ENCODE measurements around the gene TIAM2.

The TIAM2 gene

GRCh38 chr6:155262655-155263054, 267.5 kb downstream of the TIAM2 start:
- Histone ChIP-seq H3K27me3 (replicated peaks; ENCODE audit: control insufficient read depth, insufficient read depth, low read length) (no peaks in the 10 kb centered on the region), H3K4me3 (replicated peaks; ENCODE audit: low read depth, low read length) (no peak overlapping the region), H3K36me3 (ENCODE audit: control insufficient read depth, insufficient read depth, low read length) (peaks cover 13% of the 10 kb centered on the region)
- no peak for DNase-seq (ENCODE audit: extremely low read depth, insufficient read length)
- TF ChIP-seq, protein P1, sequence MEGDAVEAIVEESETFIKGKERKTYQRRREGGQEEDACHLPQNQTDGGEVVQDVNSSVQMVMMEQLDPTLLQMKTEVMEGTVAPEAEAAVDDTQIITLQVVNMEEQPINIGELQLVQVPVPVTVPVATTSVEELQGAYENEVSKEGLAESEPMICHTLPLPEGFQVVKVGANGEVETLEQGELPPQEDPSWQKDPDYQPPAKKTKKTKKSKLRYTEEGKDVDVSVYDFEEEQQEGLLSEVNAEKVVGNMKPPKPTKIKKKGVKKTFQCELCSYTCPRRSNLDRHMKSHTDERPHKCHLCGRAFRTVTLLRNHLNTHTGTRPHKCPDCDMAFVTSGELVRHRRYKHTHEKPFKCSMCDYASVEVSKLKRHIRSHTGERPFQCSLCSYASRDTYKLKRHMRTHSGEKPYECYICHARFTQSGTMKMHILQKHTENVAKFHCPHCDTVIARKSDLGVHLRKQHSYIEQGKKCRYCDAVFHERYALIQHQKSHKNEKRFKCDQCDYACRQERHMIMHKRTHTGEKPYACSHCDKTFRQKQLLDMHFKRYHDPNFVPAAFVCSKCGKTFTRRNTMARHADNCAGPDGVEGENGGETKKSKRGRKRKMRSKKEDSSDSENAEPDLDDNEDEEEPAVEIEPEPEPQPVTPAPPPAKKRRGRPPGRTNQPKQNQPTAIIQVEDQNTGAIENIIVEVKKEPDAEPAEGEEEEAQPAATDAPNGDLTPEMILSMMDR (IDR thresholded peaks at IDR 0.05; ENCODE audit: insufficient read depth, low read length, poor library complexity, severe bottlenecking) = no peak

GRCh38 chr6:155263373-155264063, 268.4 kb downstream of the TIAM2 start, which contains the start of gene CLDN20:
Gene CLDN20 (plus strand): TSS chr6:155264013. CDS start chr6:155275720, 11,707 bp downstream.
- H3K36me3 ChIP-seq (ENCODE audit: control insufficient read depth, insufficient read depth, low read length) = peaks cover 11% of the 10 kb centered on the region
- H3K4me3 ChIP-seq (replicated peaks; ENCODE audit: low read depth, low read length) = no peak within 1 kb of the TSS
- TF ChIP-seq, protein P1 (IDR thresholded peaks at IDR 0.05; ENCODE audit: insufficient read depth, low read length, poor library complexity, severe bottlenecking) = no peak
- no peaks in the 10 kb centered on the region for H3K27me3 ChIP-seq (replicated peaks; ENCODE audit: control insufficient read depth, insufficient read depth, low read length)
- DNase-seq (ENCODE audit: extremely low read depth, insufficient read length) = no peak

- DNase-seq (ENCODE audit: extremely low read depth, insufficient read length) = no peak
- no peaks in the 10 kb centered on the region for H3K27me3 ChIP-seq (replicated peaks; ENCODE audit: control insufficient read depth, insufficient read depth, low read length)
- TF ChIP-seq, protein P1 (IDR thresholded peaks at IDR 0.05; ENCODE audit: insufficient read depth, low read length, poor library complexity, severe bottlenecking) = no peak
- H3K36me3 ChIP-seq (ENCODE audit: control insufficient read depth, insufficient read depth, low read length) = no peaks in the 10 kb centered on the region; the same call in none of the 2 replicates
- H3K4me3 ChIP-seq (replicated peaks; ENCODE audit: low read depth, low read length) = no peak overlapping the region
Measured at GRCh38 chr6:155264693-155265320, 269.7 kb downstream of the TIAM2 start.

GRCh38 chr6:155265843-155266535, 270.9 kb downstream of the TIAM2 start:
- TF ChIP-seq, protein P1 (IDR thresholded peaks at IDR 0.05; ENCODE audit: insufficient read depth, low read length, poor library complexity, severe bottlenecking) = no peak
- H3K4me3 ChIP-seq (replicated peaks; ENCODE audit: low read depth, low read length) = no peak overlapping the region
- DNase-seq (ENCODE audit: extremely low read depth, insufficient read length) = no peak
- no peaks in the 10 kb centered on the region for H3K27me3 ChIP-seq (replicated peaks; ENCODE audit: control insufficient read depth, insufficient read depth, low read length)
- H3K36me3 ChIP-seq (ENCODE audit: control insufficient read depth, insufficient read depth, low read length) = peaks cover 1% of the 10 kb centered on the region

DNA sequence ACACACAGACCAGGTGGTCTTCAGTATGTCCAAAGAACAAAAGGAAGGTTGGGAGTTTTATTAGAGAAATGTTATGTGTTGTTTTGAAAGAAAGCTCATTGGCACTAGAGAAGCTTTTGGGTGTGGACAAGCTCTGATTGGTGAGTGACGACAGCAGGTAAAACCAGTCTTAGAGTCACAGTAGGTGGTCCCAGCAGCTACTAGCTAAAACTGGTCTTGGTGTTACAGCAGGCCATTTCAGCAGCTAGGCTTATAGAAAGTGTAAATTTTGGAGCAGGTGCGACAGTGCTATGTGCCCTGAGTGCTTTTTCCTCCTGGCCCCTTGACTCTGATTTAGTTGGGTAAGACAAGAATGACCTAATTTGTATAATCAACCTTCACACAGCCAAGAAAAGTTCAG, 272.3 kb downstream of the TIAM2 start:
- TF ChIP-seq, protein P1 (IDR thresholded peaks at IDR 0.05; ENCODE audit: insufficient read depth, low read length, poor library complexity, severe bottlenecking) = no peak
- no peaks in the 10 kb centered on the region for H3K27me3 ChIP-seq (replicated peaks; ENCODE audit: control insufficient read depth, insufficient read depth, low read length)
- DNase-seq (ENCODE audit: extremely low read depth, insufficient read length) = no peak
- peaks cover 1% of the 10 kb centered on the region for H3K36me3 ChIP-seq (ENCODE audit: control insufficient read depth, insufficient read depth, low read length)
- H3K4me3 ChIP-seq (replicated peaks; ENCODE audit: low read depth, low read length) = no peak overlapping the region

Measured in GM06990 (cell line).